GM04503 (cell line): ENCODE data around the gene RSL1D1.
"Not testable (repeated sequence)": the region's sequence is repeated elsewhere in the genome, so short reads cannot be mapped to it uniquely, and the experiment has no call there.

Source experiments
- DNase-seq: peaks from one replicate; pipeline ENCODE4 v3.0.0-alpha.2; 2012; ENCODE audit warnings: low read depth

RSL1D1 gene

GRCh38 chr16:11797166-11797956 lies 54.0 kb downstream of the RSL1D1 start, which contains the start of gene ZC3H7A:
TSS of gene ZC3H7A (minus strand) at chr16:11797258. CDS start at chr16:11782354, 14,904 bp downstream.
- peak; percentile 80 for DNase-seq

GRCh38 chr16:11796227-11797165 lies 54.8 kb downstream of the RSL1D1 start:
- DNase-seq, result no peak

- no peak for DNase-seq
Observed at GRCh38 chr16:11795887-11796226, 55.5 kb downstream of the RSL1D1 start.

- DNase-seq, result no peak
Observed at GRCh38 chr16:11794996-11795886, 56.1 kb downstream of the RSL1D1 start.

GRCh38 chr16:11794447-11794846 lies 56.9 kb downstream of the RSL1D1 start:
- DNase-seq, result no peak

- DNase-seq, result no peak
Observed at GRCh38 chr16:11793840-11794239, 57.5 kb downstream of the RSL1D1 start.

GRCh38 chr16:11792410-11793241 lies 58.7 kb downstream of the RSL1D1 start:
- DNase-seq, result no peak

- no peak for DNase-seq
Observed at GRCh38 chr16:11791144-11791828, 60.1 kb downstream of the RSL1D1 start.

GRCh38 chr16:11788914-11789313 lies 62.4 kb downstream of the RSL1D1 start:
- DNase-seq, result no peak

- DNase-seq, result not testable (repeated sequence)
Observed at GRCh38 chr16:11784980-11785599, 66.3 kb downstream of the RSL1D1 start.

- not testable (repeated sequence) for DNase-seq
Observed at GRCh38 chr16:11784381-11784780, 67.0 kb downstream of the RSL1D1 start.

GRCh38 chr16:11784038-11784369 lies 67.3 kb downstream of the RSL1D1 start:
- no peak for DNase-seq
